ENCODE data around the gene CRTC3.

The CRTC3 gene

DNA sequence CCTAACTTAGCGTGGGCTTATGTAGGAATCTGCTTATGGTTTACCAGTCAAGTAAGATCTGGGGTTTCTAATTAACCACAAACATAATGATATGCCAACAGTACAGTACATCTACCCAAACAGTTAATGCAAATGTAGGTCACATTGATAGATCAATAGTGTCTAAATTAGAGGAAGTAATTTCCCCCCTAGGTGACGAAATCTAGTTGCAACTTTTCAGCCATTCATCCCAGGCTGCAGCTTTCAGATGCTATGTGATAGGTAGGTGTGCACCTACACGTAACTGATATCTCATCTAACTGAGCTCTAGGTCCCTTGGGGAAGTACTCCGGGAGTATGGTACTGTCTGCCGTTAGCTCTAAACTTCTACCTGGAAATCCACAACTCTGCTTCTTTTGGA lies 57.2 kb downstream of the CRTC3 start:
- TF ChIP-seq SIN3A (IDR thresholded peaks at IDR 0.05; ENCODE audit: borderline replicate concordance, insufficient read depth, low read length), result no peak
- no peak for TF ChIP-seq POLR2AphosphoS5 (IDR thresholded peaks at IDR 0.05; ENCODE audit: low read depth, low read length)
- TF ChIP-seq FOXP2 (optimal IDR thresholded peaks at IDR 0.05; ENCODE audit: borderline replicate concordance, extremely low read depth, extremely low read length, insufficient read depth), result no peak
- no peak for TF ChIP-seq TAF1 (IDR thresholded peaks at IDR 0.05; ENCODE audit: borderline replicate concordance, insufficient read depth, low read length)
- TF ChIP-seq, protein P1, sequence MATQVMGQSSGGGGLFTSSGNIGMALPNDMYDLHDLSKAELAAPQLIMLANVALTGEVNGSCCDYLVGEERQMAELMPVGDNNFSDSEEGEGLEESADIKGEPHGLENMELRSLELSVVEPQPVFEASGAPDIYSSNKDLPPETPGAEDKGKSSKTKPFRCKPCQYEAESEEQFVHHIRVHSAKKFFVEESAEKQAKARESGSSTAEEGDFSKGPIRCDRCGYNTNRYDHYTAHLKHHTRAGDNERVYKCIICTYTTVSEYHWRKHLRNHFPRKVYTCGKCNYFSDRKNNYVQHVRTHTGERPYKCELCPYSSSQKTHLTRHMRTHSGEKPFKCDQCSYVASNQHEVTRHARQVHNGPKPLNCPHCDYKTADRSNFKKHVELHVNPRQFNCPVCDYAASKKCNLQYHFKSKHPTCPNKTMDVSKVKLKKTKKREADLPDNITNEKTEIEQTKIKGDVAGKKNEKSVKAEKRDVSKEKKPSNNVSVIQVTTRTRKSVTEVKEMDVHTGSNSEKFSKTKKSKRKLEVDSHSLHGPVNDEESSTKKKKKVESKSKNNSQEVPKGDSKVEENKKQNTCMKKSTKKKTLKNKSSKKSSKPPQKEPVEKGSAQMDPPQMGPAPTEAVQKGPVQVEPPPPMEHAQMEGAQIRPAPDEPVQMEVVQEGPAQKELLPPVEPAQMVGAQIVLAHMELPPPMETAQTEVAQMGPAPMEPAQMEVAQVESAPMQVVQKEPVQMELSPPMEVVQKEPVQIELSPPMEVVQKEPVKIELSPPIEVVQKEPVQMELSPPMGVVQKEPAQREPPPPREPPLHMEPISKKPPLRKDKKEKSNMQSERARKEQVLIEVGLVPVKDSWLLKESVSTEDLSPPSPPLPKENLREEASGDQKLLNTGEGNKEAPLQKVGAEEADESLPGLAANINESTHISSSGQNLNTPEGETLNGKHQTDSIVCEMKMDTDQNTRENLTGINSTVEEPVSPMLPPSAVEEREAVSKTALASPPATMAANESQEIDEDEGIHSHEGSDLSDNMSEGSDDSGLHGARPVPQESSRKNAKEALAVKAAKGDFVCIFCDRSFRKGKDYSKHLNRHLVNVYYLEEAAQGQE (IDR thresholded peaks at IDR 0.05; ENCODE audit: insufficient read depth in 1 of 2, low read depth in 2 of 2, low read length in 2 of 2), result no peak

DNA sequence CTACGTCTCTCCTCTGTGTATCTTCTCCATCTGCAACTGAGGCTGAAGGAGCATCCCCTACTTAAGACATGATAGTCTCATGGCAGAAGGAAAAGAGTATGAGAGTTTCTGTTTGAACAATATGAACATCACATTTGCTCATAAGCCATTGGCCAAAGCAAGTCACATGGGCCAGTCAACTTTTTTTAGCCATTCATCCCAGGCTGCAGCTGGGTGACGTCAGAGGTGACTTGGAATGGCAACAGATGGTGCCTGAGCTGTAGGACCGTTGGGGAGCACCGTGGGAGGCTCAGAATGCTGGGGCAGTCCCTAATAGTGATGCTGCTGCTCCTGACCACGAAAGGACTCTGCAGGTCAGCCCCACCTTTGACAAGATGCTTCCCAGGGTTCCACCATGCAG lies 58.7 kb downstream of the CRTC3 start:
- TF ChIP-seq, protein P1 (IDR thresholded peaks at IDR 0.05; ENCODE audit: insufficient read depth in 1 of 2, low read depth in 2 of 2, low read length in 2 of 2), result peak in 1 of 2 experiments; percentile 24; a peak in 1 of 4 replicates
- TF ChIP-seq FOXP2 (optimal IDR thresholded peaks at IDR 0.05; ENCODE audit: borderline replicate concordance, extremely low read depth, extremely low read length, insufficient read depth), result no peak

DNA sequence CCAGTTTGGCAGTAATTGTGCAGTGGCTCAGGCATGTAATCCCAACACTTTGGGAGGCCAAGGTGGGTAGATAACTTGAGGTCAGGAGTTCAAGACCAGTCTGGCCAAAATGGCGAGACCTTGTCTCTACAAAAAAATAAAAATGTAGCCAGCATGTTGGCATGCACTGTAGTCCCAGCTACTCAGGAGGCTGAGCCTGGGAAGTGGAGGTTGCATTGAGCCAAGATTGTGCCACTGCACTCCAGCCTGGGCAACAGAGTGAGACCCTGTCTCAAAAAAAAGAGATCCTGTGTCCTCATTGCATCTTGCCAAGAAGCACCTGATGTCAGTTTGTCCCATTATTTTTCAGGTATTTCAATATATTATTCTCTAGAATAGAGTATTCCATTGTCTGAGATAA lies 61.8 kb downstream of the CRTC3 start:
- TF ChIP-seq TAF1 (IDR thresholded peaks at IDR 0.05; ENCODE audit: borderline replicate concordance, insufficient read depth, low read length) (no peak), POLR2AphosphoS5 (IDR thresholded peaks at IDR 0.05; ENCODE audit: low read depth, low read length) (no peak), SIN3A (IDR thresholded peaks at IDR 0.05; ENCODE audit: borderline replicate concordance, insufficient read depth, low read length) (no peak), FOXP2 (optimal IDR thresholded peaks at IDR 0.05; ENCODE audit: borderline replicate concordance, extremely low read depth, extremely low read length, insufficient read depth) (no peak)
- TF ChIP-seq, protein P1 (IDR thresholded peaks at IDR 0.05; ENCODE audit: insufficient read depth in 1 of 2, low read depth in 2 of 2, low read length in 2 of 2), result no peak

DNA sequence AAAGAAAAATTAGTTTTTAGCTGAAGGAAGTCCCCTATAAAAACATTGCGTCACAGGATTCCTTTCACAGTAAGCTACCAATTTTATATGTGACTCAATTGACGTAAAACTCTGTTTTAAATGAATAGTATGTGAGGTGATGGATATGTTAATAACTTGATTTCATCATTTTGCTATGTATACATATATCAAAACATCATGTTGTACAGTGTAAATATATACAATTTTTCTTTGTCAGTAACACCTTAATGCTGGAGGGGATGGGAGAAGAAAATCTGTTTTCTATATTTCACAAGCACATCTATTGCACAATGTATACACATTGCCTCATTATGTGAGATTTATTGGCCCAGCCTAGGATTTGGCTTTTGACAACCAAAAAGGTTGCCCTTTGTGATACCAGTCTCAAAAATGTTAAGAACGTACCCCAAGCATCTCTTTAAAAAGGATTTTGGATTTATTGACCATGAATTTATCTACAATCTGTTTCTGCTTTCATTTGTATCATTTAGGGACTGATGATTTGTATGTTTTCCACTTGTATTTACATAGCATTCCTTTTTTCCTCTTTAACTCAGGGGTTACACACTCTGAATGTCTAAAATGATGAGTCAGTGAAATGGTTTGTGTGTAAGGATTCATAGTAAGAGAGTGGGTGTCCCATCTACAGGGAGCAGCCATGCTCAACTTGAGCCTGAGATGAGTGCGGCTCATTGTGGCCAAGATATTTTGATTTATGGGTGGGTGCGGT lies 62.6 kb downstream of the CRTC3 start:
- TF ChIP-seq FOXP2 (optimal IDR thresholded peaks at IDR 0.05; ENCODE audit: borderline replicate concordance, extremely low read depth, extremely low read length, insufficient read depth) (no peak), POLR2AphosphoS5 (IDR thresholded peaks at IDR 0.05; ENCODE audit: low read depth, low read length) (no peak), SIN3A (IDR thresholded peaks at IDR 0.05; ENCODE audit: borderline replicate concordance, insufficient read depth, low read length) (no peak), TAF1 (IDR thresholded peaks at IDR 0.05; ENCODE audit: borderline replicate concordance, insufficient read depth, low read length) (no peak)
- TF ChIP-seq, protein P1 (IDR thresholded peaks at IDR 0.05; ENCODE audit: insufficient read depth in 1 of 2, low read depth in 2 of 2, low read length in 2 of 2), result no peak

All from PFSK-1 (cell line).